ENCODE results near the gene DPP6.
A peak's percentile ranks its signal among the peaks of the same experiment; 100 is the strongest.

DNA sequence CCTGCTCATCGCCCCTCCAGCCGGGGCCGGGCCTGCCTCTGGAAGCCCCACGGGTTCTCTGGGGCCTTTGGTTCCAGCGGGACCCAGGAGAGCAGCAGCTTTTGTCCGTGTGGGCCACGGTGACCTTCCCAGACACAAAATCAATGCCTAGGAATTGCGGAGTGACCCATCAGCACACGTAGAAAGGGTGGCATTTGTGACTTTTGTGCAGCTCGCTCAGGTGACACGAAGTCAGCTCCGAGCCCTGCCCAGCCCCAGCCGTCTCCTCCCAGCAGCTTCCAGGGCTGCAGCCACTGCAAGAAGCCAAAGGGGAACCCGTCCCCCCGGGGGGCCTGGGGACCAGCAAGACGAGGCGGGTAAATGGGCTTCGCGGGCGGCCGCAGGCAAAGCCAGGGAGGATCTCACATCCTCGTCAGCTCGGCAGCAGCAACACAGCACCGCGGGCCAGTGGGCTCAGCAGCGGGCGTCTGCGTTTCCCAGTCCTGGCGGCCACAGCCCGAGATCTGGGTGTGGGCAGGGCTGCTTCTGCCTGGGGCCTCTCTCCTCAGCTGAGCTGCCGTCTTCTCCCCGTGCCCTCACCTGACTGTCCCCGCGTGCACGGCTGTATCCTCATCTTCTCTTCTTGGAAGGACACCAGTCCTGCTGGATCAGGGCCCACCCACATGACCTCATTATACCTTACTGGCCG, 862.3 kb downstream of the DPP6 start:
- TF ChIP-seq, protein P1, sequence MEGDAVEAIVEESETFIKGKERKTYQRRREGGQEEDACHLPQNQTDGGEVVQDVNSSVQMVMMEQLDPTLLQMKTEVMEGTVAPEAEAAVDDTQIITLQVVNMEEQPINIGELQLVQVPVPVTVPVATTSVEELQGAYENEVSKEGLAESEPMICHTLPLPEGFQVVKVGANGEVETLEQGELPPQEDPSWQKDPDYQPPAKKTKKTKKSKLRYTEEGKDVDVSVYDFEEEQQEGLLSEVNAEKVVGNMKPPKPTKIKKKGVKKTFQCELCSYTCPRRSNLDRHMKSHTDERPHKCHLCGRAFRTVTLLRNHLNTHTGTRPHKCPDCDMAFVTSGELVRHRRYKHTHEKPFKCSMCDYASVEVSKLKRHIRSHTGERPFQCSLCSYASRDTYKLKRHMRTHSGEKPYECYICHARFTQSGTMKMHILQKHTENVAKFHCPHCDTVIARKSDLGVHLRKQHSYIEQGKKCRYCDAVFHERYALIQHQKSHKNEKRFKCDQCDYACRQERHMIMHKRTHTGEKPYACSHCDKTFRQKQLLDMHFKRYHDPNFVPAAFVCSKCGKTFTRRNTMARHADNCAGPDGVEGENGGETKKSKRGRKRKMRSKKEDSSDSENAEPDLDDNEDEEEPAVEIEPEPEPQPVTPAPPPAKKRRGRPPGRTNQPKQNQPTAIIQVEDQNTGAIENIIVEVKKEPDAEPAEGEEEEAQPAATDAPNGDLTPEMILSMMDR (IDR thresholded peaks at IDR 0.05; ENCODE audit: insufficient read depth, low read depth, low read length) = no peak
- TF ChIP-seq EZH2 (IDR thresholded peaks at IDR 0.05; ENCODE audit: insufficient read depth, low read length) = peak; percentile 3
